GM23338 (cell line): ENCODE data around the gene LCLAT1. TPM values are rescaled to one million over a fixed set of nuclear protein-coding genes. Genes with fewer than 3 reads are reported as not detected.
A peak's percentile ranks its signal among the peaks of the same experiment; 100 is the strongest.

Source experiments
- ATAC-seq: fragments of 200-7000 bp; cut with Tn5 transposase; 3 replicates; pipeline ENCODE4 v1.9.1; 2020
- DNase-seq: peaks from one replicate; pipeline ENCODE4 v3.0.0-alpha.2; 2015; ENCODE audit warnings: low spot score
- H2AFZ ChIP-seq: fragments of 200-600 bp; sonication (generic); 2 replicates; pipeline ENCODE4 v1.8.0; 2016; ENCODE audit warnings: antibody characterized with exemption, mild to moderate bottlenecking, moderate library complexity
- H3F3A ChIP-seq: fragments of 200-600 bp; sonication (generic); replicated peaks from 2 replicates; pipeline ENCODE4 v1.8.0; 2017; ENCODE audit warnings: antibody characterized with exemption, mixed run types, low read depth
- H3K27ac ChIP-seq: fragments of 200-600 bp; sonication (generic); 2 replicates; pipeline ENCODE4 v1.6.1; 2016; ENCODE audit warnings: low read depth
- H3K27me3 ChIP-seq: fragments of 200-600 bp; sonication (generic); 2 replicates; pipeline ENCODE4 v1.8.0; 2016; ENCODE audit warnings: mild to moderate bottlenecking, mixed run types, moderate library complexity; ENCODE audit not compliant: insufficient read depth
- H3K36me3 ChIP-seq: fragments of 200-600 bp; sonication (generic); 2 replicates; pipeline ENCODE4 v1.8.0; 2016; ENCODE audit warnings: mild to moderate bottlenecking; ENCODE audit not compliant: insufficient read depth
- H3K4me1 ChIP-seq: fragments of 200-600 bp; sonication (generic); 2 replicates; pipeline ENCODE4 v1.8.0; 2016; ENCODE audit warnings: mild to moderate bottlenecking, moderate library complexity; ENCODE audit not compliant: insufficient read depth
- H3K4me2 ChIP-seq: fragments of 200-600 bp; sonication (generic); 2 replicates; pipeline ENCODE4 v1.7.1; 2017; ENCODE audit warnings: mixed run types
- H3K4me3 ChIP-seq: fragments of 200-600 bp; sonication (generic); 2 replicates; pipeline ENCODE4 v1.6.1; 2016; ENCODE audit warnings: mixed run types
- H3K79me2 ChIP-seq: fragments of 200-600 bp; sonication (generic); replicated peaks from 2 replicates; pipeline ENCODE4 v1.8.0; 2017; ENCODE audit warnings: mild to moderate bottlenecking; ENCODE audit not compliant: insufficient read depth
- H3K9me2 ChIP-seq: fragments of 200-600 bp; sonication (generic); 2 replicates; pipeline ENCODE4 v1.8.0; 2017; ENCODE audit not compliant: insufficient read depth
- H4K20me1 ChIP-seq: fragments of 200-600 bp; sonication (generic); replicated peaks from 2 replicates; pipeline ENCODE4 v1.8.0; 2017; ENCODE audit warnings: mild to moderate bottlenecking; ENCODE audit not compliant: insufficient read depth
- H3K27ac Mint-ChIP-seq: 2 replicates; pipeline ENCODE4 v1.8.0; 2020; ENCODE audit warnings: inconsistent platforms, mild to moderate bottlenecking, moderate library complexity, mixed read lengths
- H3K27me3 Mint-ChIP-seq: 3 replicates; pipeline ENCODE4 v1.8.0; 2022; ENCODE audit warnings: low read depth, mild to moderate bottlenecking, moderate library complexity, mixed read lengths, inconsistent platforms; ENCODE audit not compliant: insufficient read depth, poor library complexity
- H3K36me3 Mint-ChIP-seq: 3 replicates; pipeline ENCODE4 v1.8.0; 2021; ENCODE audit warnings: low read depth, mild to moderate bottlenecking, inconsistent platforms, moderate library complexity, mixed read lengths
- H3K4me1 Mint-ChIP-seq: 3 replicates; pipeline ENCODE4 v1.8.0; 2020; ENCODE audit warnings: mild to moderate bottlenecking, inconsistent platforms, mixed read lengths
- H3K4me3 Mint-ChIP-seq: 3 replicates; pipeline ENCODE4 v1.8.0; 2021; ENCODE audit warnings: moderate library complexity, mild to moderate bottlenecking, inconsistent platforms, mixed read lengths
- H3K9me3 Mint-ChIP-seq: 3 replicates; pipeline ENCODE4 v1.8.0; 2020; ENCODE audit warnings: moderate library complexity, mild to moderate bottlenecking, inconsistent platforms, mixed read lengths
- CREB1 ChIP-seq: fragments of 250-450 bp; sonication (Bioruptor Pico); IDR thresholded peaks from 2 replicates; pipeline ENCODE4 v1.5.0; 2020; ENCODE audit warnings: low read depth, mild to moderate bottlenecking, moderate library complexity
- NANOG ChIP-seq: IDR thresholded peaks from 2 replicates; pipeline ENCODE4 v1.6.1; 2016; ENCODE audit warnings: antibody characterized with exemption, borderline replicate concordance
- ZNF331 ChIP-seq: fragments of 250-450 bp; sonication (Bioruptor Pico); IDR thresholded peaks from 2 replicates; pipeline ENCODE4 v1.5.0; 2020; ENCODE audit warnings: low read depth, mild to moderate bottlenecking, moderate library complexity
- polyA plus RNA-seq: library from polyadenylated mRNA; unstranded; fragments of >200 nt; fragmentation: Nextera tagmentation; extraction: Ambion mirVana; gene quantifications from 2 replicates; pipeline ENCODE4 v1.2.1, GENCODE V29; 2016
- total RNA-seq: library from RNA; depleted of rRNA; stranded (reverse); fragments of >200 nt; shearing (Covaris generic); gene quantifications from 2 replicates; pipeline ENCODE4 v1.2.3, GENCODE V29; 2014
- TF ChIP-seq, protein P1 (sequence below): fragments of 250-450 bp; sonication (Bioruptor Pico); IDR thresholded peaks from 2 replicates; pipeline ENCODE4 v1.5.0; 2020; ENCODE audit warnings: mild to moderate bottlenecking, moderate library complexity
- TF ChIP-seq, protein P2 (sequence below): IDR thresholded peaks from 2 replicates; pipeline ENCODE4 v1.6.1; 2016; ENCODE audit warnings: antibody characterized with exemption
- TF ChIP-seq, protein P3 (sequence below), 2 experiments: fragments of 200-600 bp in 1 of 2; sonication (generic) in 1 of 2; conservative IDR thresholded peaks; 2 replicates each; pipeline versions ENCODE4 v1.5.1 to v1.6.1; 2016 to 2017; ENCODE audit warnings: antibody characterized with exemption in 2 of 2, low read depth in 2 of 2, mild to moderate bottlenecking in 2 of 2, moderate library complexity in 1 of 2

Gene LCLAT1
- total and polyA plus RNA-seq, 2 experiments from 2014 or later = 11.5 to 30.1 TPM

DNA sequence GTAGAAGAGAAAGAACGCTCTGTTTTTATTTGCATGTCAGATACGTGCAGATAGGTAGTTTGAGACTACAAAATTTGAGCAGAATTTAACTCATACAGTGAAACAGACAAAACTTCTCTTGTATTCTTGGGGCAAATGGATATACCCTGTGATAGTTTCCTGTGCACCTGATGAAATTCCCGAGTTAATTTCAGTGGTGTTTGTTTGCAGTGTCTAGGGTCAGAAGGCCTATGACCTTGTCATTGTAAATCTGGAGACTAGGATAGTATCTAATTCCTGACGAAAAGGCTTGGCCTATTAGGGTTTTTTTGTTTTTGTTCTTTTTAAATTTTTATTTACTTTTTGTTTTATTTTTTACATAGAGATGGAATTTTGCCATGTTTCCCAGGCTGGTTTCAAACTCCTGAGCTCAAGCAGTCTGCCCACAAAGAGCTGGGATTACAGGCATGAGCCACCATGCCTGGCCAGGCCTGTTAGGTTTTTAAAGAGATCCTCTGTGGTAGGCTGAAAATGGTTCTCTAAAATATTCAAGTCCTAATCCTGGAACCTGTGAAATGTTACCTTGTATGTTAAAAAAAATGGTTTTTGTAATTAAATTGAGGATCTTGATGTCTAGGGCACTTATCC, 17.6 kb downstream of the LCLAT1 start:
- peaks cover 16% of the 10 kb centered on the region; the same call in 2 of the 3 replicates for H3K9me3 Mint-ChIP-seq

More for the DNA sequence above, 17.6 kb downstream of the LCLAT1 start:
- Histone ChIP-seq H3K4me3 (no peak overlapping the region), H2AFZ (no peak overlapping the region), H3K9me2 (no peaks in the 10 kb centered on the region), H4K20me1 (no peaks in the 10 kb centered on the region), H3K27me3 (no peaks in the 10 kb centered on the region), H3K27ac (peak overlapping the region; percentile 37; the same call in 1 of the 2 replicates), H3K4me1 (peaks cover 23% of the 10 kb centered on the region), H3K36me3 (no peaks in the 10 kb centered on the region), H3K4me2 (no peak overlapping the region), H3K79me2 (peaks cover 98% of the 10 kb centered on the region), H3F3A (no peaks in the 10 kb centered on the region)
- H3K27ac Mint-ChIP-seq = peak overlapping the region; percentile 50
- H3K27me3 Mint-ChIP-seq = no peaks in the 10 kb centered on the region
- peaks cover 27% of the 10 kb centered on the region; the same call in 2 of the 3 replicates for H3K36me3 Mint-ChIP-seq
- H3K4me1 Mint-ChIP-seq = peaks cover 20% of the 10 kb centered on the region
- no peak; the same call in 2 of the 3 replicates for ATAC-seq
- TF ChIP-seq, protein P1, sequence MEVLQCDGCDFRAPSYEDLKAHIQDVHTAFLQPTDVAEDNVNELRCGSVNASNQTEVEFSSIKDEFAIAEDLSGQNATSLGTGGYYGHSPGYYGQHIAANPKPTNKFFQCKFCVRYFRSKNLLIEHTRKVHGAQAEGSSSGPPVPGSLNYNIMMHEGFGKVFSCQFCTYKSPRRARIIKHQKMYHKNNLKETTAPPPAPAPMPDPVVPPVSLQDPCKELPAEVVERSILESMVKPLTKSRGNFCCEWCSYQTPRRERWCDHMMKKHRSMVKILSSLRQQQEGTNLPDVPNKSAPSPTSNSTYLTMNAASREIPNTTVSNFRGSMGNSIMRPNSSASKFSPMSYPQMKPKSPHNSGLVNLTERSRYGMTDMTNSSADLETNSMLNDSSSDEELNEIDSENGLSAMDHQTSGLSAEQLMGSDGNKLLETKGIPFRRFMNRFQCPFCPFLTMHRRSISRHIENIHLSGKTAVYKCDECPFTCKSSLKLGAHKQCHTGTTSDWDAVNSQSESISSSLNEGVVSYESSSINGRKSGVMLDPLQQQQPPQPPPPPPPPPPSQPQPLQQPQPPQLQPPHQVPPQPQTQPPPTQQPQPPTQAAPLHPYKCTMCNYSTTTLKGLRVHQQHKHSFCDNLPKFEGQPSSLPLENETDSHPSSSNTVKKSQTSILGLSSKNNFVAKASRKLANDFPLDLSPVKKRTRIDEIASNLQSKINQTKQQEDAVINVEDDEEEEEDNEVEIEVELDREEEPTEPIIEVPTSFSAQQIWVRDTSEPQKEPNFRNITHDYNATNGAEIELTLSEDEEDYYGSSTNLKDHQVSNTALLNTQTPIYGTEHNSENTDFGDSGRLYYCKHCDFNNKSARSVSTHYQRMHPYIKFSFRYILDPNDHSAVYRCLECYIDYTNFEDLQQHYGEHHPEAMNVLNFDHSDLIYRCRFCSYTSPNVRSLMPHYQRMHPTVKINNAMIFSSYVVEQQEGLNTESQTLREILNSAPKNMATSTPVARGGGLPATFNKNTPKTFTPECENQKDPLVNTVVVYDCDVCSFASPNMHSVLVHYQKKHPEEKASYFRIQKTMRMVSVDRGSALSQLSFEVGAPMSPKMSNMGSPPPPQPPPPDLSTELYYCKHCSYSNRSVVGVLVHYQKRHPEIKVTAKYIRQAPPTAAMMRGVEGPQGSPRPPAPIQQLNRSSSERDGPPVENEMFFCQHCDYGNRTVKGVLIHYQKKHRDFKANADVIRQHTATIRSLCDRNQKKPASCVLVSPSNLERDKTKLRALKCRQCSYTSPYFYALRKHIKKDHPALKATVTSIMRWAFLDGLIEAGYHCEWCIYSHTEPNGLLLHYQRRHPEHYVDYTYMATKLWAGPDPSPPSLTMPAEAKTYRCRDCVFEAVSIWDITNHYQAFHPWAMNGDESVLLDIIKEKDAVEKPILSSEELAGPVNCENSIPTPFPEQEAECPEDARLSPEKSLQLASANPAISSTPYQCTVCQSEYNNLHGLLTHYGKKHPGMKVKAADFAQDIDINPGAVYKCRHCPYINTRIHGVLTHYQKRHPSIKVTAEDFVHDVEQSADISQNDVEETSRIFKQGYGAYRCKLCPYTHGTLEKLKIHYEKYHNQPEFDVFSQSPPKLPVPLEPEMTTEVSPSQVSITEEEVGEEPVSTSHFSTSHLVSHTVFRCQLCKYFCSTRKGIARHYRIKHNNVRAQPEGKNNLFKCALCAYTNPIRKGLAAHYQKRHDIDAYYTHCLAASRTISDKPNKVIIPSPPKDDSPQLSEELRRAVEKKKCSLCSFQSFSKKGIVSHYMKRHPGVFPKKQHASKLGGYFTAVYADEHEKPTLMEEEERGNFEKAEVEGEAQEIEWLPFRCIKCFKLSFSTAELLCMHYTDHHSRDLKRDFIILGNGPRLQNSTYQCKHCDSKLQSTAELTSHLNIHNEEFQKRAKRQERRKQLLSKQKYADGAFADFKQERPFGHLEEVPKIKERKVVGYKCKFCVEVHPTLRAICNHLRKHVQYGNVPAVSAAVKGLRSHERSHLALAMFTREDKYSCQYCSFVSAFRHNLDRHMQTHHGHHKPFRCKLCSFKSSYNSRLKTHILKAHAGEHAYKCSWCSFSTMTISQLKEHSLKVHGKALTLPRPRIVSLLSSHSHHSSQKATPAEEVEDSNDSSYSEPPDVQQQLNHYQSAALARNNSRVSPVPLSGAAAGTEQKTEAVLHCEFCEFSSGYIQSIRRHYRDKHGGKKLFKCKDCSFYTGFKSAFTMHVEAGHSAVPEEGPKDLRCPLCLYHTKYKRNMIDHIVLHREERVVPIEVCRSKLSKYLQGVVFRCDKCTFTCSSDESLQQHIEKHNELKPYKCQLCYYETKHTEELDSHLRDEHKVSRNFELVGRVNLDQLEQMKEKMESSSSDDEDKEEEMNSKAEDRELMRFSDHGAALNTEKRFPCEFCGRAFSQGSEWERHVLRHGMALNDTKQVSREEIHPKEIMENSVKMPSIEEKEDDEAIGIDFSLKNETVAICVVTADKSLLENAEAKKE (CRISPR knock-in tag) = no peak
- TF ChIP-seq, protein P2, sequence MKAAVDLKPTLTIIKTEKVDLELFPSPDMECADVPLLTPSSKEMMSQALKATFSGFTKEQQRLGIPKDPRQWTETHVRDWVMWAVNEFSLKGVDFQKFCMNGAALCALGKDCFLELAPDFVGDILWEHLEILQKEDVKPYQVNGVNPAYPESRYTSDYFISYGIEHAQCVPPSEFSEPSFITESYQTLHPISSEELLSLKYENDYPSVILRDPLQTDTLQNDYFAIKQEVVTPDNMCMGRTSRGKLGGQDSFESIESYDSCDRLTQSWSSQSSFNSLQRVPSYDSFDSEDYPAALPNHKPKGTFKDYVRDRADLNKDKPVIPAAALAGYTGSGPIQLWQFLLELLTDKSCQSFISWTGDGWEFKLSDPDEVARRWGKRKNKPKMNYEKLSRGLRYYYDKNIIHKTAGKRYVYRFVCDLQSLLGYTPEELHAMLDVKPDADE = no peak
- TF ChIP-seq ZNF331 (CRISPR knock-in tag) (no peak), CREB1 (CRISPR knock-in tag) (no peak), NANOG (no peak)
- TF ChIP-seq, protein P3, sequence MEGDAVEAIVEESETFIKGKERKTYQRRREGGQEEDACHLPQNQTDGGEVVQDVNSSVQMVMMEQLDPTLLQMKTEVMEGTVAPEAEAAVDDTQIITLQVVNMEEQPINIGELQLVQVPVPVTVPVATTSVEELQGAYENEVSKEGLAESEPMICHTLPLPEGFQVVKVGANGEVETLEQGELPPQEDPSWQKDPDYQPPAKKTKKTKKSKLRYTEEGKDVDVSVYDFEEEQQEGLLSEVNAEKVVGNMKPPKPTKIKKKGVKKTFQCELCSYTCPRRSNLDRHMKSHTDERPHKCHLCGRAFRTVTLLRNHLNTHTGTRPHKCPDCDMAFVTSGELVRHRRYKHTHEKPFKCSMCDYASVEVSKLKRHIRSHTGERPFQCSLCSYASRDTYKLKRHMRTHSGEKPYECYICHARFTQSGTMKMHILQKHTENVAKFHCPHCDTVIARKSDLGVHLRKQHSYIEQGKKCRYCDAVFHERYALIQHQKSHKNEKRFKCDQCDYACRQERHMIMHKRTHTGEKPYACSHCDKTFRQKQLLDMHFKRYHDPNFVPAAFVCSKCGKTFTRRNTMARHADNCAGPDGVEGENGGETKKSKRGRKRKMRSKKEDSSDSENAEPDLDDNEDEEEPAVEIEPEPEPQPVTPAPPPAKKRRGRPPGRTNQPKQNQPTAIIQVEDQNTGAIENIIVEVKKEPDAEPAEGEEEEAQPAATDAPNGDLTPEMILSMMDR (conservative IDR thresholded peaks at IDR 0.05; ENCODE audit: low read depth in 2 of 2) = no peak
- no peak for DNase-seq
- H3K4me3 Mint-ChIP-seq = no peak overlapping the region
